ENCODE data around the gene SPRY4.

DNA sequence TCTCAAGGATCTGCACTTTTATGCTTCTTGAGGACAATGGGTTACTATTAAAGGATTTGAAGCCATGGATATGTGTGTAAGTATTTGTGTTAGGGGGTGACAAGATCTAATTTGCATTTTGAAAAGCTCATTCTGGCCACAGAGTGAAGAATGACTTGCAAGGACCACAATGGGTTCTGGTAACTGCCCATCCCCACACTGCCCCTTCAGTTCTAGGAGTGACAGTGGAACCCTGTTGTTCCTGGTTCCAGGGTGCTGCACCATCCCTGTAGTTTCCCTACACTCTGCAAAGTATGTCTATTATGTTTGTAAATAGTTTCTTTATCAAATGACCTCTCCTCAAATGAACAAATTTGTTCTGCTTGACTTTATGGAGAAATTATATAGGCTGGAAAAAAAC is 9.7 kb upstream of the SPRY4 start:
- TF ChIP-seq, protein P1, sequence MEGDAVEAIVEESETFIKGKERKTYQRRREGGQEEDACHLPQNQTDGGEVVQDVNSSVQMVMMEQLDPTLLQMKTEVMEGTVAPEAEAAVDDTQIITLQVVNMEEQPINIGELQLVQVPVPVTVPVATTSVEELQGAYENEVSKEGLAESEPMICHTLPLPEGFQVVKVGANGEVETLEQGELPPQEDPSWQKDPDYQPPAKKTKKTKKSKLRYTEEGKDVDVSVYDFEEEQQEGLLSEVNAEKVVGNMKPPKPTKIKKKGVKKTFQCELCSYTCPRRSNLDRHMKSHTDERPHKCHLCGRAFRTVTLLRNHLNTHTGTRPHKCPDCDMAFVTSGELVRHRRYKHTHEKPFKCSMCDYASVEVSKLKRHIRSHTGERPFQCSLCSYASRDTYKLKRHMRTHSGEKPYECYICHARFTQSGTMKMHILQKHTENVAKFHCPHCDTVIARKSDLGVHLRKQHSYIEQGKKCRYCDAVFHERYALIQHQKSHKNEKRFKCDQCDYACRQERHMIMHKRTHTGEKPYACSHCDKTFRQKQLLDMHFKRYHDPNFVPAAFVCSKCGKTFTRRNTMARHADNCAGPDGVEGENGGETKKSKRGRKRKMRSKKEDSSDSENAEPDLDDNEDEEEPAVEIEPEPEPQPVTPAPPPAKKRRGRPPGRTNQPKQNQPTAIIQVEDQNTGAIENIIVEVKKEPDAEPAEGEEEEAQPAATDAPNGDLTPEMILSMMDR (IDR thresholded peaks at IDR 0.05) = no peak
- TF ChIP-seq POLR2AphosphoS5 (IDR thresholded peaks at IDR 0.05) = no peak
